NCI-H345 treated with DMSO at 0.1 percent for 48 hours (cell line): Measurements from ENCODE around the gene CRIP3.
"Not testable (repeated sequence)": the region's sequence is repeated elsewhere in the genome, so short reads cannot be mapped to it uniquely, and the experiment has no call there.

Experiments
- DNase-seq: peaks from one replicate; lab custom pipeline; 2025; ENCODE audit not compliant: unreplicated experiment; lab: John Stamatoyannopoulos, UW

CRIP3 gene

GRCh38 chr6:43307451-43308100 is 1.1 kb downstream of the CRIP3 start:
- no peak for DNase-seq

GRCh38 chr6:43306086-43306485 is 2.5 kb downstream of the CRIP3 start:
- DNase-seq: no peak

DNA sequence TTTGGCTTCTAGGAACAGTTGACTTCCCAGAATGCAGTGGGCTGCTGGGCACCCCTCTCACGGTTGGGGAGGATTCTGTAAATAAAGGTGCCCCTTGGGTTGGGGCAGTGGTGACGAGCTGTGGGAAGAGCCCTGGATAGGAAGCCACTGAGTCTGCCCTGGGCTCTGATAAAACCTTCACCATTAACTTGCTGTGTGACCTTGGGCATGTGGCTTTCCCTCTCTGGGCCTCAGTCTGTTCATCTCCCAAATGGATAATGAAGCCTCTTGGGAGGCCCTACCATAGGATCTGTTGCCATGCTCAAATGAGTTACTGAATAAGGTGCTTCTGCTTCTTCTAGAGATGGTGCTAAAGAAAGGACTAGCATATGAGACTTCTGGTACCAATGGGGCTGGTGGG is 3.7 kb downstream of the CRIP3 start:
- no peak for DNase-seq

GRCh38 chr6:43304361-43304760 is 4.3 kb downstream of the CRIP3 start:
- DNase-seq: no peak

DNA sequence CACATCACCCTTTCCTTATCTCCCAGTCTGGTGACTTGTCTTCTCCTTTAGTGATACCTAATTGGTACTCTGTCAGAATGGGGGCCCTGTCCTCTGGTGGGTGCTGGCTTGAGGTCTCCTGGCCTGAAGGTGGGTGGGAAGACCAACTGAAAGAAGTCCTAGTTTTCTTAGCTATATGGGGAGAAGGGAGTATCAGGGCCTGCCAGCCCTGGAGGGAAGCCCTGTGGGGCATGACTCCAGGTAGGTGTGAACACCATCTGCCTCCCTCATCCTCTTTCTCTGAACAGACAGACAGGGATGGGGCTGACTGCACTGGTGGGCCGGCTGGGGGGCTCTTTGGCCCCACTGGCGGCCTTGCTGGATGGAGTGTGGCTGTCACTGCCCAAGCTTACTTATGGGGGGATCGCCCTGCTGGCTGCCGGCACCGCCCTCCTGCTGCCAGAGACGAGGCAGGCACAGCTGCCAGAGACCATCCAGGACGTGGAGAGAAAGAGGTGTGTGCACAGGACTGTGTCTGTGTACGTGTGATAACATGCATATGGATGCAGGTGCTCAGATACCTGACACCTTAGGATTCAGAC is 4.8 kb downstream of the CRIP3 start:
- no peak for DNase-seq

GRCh38 chr6:43303006-43303405 is 5.6 kb downstream of the CRIP3 start:
- DNase-seq: not testable (repeated sequence)

GRCh38 chr6:43302126-43302525 is 6.5 kb downstream of the CRIP3 start:
- DNase-seq: no peak

DNA sequence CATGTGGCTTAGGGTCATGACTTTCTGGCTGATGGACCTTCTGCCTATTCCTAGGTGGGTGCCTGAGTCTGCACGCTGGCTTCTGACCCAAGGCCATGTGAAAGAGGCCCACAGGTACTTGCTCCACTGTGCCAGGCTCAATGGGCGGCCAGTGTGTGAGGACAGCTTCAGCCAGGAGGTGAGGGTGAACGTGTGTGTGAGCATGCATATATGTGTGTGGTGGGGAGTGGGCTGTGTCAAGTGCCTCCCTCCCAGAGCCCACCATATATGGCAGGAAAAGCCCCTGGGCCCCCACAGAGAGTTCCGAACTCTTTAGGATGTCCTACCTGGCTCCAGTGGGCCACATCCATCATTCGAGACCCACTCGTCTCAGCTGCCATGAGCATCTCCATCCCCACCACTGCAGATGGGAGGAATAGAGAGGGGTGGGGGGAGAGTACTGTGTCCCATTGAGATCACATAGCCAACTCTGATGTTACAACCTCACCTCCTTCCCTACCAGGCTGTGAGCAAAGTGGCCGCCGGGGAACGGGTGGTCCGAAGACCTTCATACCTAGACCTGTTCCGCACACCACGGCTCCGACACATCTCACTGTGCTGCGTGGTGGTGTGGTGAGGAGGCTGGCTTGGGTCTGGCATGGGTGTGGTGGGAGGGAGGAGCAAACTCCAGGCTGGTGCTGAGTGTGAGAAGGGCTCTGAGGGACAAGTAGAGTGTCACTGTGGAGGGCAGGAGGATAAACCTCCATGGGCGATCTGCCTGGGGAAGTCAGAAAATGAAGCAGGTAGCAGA is 7.3 kb downstream of the CRIP3 start:
- no peak for DNase-seq

DNA sequence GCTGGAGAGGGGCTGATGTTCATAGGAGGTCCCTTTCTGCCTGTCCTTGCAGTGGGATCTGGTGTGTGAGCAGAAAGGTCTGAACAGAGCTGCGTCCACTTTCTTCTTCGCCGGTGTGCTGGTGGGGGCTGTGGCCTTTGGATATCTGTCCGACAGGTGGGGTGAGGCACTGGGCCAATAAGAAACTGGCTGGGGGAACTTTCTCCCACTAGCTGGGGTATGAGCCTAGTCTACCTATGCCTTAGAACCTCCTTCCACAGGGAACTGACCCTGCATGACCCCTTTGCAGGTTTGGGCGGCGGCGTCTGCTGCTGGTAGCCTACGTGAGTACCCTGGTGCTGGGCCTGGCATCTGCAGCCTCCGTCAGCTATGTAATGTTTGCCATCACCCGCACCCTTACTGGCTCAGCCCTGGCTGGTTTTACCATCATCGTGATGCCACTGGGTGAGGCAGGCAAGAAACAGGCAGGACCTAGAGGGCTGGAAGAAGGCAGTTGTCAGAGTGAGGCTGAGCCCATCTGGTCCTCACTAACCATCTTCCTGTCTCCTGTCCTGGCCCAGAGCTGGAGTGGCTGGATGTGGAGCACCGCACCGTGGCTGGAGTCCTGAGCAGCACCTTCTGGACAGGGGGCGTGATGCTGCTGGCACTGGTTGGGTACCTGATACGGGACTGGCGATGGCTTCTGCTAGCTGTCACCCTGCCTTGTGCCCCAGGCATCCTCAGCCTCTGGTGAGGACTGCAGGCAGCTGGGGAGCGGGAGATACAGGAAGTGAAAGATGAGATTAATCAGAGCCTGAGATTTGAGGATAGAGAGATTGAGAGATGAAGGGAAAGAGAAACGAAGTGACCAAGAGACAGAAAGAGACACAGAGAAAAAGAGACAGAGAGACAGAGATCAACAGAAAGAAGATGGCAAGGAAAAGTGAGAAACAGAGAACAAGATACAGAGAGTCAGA is 9.0 kb downstream of the CRIP3 start:
- DNase-seq: no peak

DNA sequence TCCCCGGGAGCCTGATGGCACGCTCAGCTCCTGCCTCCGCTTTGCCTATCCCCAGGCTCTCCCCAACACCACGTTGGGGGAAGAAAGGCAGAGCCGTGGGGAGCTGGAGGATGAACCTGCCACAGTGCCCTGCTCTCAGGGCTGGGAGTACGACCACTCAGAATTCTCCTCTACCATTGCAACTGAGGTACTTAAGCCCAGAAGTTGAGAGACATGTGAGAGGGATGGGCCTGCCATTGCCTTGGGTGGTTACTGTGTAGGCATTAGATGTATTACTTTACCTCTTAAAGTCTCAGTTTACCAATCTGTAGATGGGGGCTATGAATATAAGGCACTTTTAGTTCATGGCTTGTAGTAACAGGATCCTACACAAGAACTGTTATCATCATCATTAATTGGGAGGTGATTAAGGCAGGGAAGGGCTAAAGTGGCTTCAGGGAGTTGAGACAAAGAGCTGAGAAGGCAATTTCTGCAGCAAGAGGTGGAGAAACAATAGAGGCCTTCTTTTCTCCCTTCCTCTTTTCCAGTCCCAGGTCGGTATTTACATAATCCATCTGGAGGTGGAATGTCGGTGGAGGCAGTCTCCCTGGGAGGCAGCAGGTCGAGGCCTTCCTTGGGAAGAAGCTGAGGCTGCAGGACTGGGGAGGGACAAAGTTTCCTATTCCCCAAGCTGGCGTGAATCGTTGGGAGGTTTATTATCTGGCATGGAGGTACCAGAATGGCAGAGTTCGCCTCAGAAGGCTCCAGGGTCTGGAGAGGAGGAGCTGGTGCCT is 9.9 kb downstream of the CRIP3 start:
- DNase-seq: no peak

GRCh38 chr6:43297644-43298564 is 10.7 kb downstream of the CRIP3 start, which contains the start of gene SLC22A7:
Gene SLC22A7, plus strand, starts transcription at chr6:43298260. Its CDS starts 99 bp downstream, at chr6:43298359.
- DNase-seq: no peak

DNA sequence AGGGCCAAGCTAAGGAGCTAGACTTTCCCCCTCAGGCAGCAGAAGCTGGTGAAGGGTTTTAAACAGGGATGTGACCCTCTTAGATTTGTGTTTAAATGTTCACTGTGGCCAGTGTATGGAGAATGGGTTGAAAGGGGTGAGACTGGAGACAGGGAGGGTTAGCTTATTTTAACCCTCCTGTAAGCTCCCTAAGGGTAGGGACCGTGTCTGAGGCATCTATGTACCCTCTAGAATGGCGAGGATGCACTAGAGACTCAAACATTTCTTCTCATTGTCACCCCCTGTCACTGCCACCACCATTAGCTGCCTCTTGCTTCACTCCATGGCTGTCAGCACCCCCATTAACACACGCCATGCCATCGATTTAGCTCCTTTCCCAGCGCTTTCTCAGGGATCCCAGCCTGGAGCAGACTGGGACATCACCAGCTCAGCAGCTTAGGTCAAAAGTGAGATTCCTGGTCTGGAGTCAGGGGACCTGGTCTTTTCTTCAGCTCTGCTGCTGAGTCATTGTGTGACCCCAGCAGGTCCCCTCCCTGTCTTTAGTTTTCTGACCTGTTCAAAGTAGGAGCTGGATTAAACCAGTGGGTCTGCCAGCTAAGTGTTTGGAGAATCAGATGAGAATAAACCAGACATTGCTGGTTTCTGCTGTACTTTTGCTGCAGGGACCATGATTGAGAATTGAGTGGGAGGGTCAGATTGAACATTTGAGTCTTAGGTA is 11.7 kb downstream of the CRIP3 start:
- no peak for DNase-seq

DNA sequence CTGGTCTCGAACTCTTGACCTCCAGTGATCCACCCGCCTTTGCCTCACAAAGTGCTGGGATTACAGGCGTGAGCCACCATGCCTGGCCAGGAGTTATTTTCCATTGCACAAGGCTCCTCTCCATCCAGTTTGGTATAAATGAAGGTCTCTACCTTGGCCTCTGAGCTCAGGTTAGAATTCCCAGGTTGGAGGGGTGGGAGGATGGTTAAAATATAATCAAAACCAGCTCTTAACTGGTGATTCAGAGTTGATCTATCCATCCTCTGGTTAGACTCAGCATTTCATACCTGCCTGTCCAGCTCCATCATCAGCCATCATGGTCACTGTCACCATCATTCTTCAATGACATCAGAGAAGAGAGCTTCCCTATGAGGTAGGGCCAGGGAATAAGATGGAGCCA is 13.2 kb downstream of the CRIP3 start:
- DNase-seq: no peak

DNA sequence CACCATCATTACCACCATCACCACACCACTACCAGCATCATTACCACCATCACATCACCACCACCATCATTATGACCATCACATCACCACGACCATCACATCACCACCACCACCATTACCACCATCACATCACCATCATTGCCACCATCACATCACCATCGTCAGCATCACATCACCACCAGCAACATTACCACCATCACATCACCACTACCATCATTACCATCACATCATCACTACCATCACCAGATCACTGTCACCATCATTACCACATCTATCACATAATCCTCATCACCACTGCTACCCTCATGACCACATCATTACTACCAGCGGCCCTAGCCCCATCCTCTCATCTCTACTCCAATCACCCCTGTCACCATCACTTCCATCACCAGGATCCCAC is 14.1 kb downstream of the CRIP3 start:
- no peak for DNase-seq

DNA sequence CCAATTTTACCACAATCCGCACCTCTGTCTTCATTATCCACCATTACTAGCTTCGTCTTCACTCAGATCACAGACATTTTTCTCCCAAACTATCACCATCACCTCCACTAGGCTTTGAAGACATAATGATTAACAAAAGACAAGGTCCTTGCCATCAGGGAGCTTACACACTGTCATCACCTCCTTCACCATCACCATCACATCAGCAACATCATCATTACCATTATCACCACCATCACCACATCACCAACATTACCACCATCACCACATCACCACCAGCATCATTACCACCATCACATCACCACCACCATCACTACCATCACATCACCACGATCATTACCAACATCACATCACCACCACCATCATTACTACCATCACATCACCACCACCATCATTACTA is 14.9 kb downstream of the CRIP3 start:
- no peak for DNase-seq

DNA sequence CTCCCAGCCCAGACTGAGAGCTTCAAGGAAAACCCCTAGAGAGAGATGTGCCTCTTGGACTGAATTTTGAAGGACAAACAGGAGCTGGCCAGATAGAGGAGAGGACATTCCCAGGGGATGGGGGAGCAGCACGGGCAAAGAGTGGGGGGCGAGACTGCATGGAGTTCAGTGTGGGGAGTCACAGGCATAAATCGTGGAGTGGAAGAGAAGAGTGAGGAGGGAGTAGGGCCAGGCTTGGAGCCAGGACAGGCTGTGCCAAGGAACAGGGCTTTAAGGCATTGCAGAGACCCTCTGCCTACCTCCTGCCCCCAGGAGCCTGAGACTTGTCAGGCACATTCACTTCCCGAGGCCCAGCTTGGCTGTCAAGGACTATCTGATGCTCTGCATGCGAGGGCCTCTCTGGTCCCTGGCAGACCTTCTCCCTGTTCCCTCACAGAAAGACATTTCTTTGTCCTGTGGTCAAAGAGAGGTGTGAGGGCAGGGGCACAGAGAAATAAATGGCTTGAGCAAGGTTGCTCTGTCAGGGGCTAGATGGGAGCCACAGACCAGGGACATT is 15.8 kb downstream of the CRIP3 start:
- DNase-seq: no peak

DNA sequence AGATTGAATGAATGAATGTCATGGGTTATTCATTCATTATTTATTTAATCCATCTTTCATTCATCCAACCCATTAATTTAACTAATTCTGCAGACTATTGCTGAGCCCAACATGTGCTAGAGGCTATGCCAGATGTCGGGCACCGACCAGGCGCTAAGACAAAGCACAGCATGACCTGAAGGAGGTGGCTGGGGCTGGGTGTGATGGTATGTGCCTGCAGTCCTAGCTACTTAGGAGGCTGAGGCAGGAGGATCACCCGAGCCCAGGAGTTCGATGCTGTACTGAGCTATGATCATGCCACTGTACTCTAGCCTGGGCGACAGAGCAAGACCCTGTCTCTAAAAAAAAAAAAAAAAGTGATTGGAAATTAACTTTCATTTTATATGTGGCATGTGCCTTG is 16.3 kb downstream of the CRIP3 start:
- DNase-seq: no peak

- no peak for DNase-seq
Measured at GRCh38 chr6:43291708-43292107, 16.9 kb downstream of the CRIP3 start.
